ENCODE data around the gene C21orf58.
"Not testable (repeated sequence)": the region's sequence is repeated elsewhere in the genome, so short reads cannot be mapped to it uniquely, and the experiment has no call there.

DNA sequence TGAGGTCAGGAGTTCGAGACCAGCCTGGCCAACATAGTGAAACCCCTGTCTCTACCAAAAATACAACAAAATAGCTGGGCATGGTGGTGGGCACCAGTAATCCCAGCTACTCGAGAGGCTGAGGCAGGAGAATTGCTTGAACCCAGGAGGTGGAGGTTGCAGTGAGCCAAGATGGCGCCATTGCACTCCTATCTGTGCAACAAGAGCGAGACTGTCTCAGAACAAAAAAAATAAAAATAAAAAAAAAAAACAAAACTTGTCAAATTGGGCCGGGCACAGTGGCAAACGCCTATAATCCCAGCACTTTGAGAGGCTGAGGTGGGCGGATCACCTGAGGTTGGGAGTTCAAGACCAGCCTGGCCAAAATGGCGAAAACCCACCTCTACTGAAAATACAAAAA is 13.4 kb downstream of the C21orf58 start:
- TF ChIP-seq AFF4 (CRISPR knock-in tag; IDR thresholded peaks at IDR 0.05; ENCODE audit: borderline replicate concordance); MAX (CRISPR knock-in tag; IDR thresholded peaks at IDR 0.05); MLX (CRISPR knock-in tag; IDR thresholded peaks at IDR 0.05); TP53 (CRISPR knock-in tag; IDR thresholded peaks at IDR 0.05); SP1 (CRISPR knock-in tag; conservative IDR thresholded peaks at IDR 0.05); ATF3 (CRISPR knock-in tag; conservative IDR thresholded peaks at IDR 0.05); KAT7 (CRISPR knock-in tag; IDR thresholded peaks at IDR 0.05; ENCODE audit: borderline replicate concordance); SOX15 (CRISPR knock-in tag; IDR thresholded peaks at IDR 0.05); E2F5 (CRISPR knock-in tag; IDR thresholded peaks at IDR 0.05); NR2C2 (CRISPR knock-in tag; IDR thresholded peaks at IDR 0.05): not testable (repeated sequence)
- TF ChIP-seq, protein P1, sequence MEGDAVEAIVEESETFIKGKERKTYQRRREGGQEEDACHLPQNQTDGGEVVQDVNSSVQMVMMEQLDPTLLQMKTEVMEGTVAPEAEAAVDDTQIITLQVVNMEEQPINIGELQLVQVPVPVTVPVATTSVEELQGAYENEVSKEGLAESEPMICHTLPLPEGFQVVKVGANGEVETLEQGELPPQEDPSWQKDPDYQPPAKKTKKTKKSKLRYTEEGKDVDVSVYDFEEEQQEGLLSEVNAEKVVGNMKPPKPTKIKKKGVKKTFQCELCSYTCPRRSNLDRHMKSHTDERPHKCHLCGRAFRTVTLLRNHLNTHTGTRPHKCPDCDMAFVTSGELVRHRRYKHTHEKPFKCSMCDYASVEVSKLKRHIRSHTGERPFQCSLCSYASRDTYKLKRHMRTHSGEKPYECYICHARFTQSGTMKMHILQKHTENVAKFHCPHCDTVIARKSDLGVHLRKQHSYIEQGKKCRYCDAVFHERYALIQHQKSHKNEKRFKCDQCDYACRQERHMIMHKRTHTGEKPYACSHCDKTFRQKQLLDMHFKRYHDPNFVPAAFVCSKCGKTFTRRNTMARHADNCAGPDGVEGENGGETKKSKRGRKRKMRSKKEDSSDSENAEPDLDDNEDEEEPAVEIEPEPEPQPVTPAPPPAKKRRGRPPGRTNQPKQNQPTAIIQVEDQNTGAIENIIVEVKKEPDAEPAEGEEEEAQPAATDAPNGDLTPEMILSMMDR (IDR thresholded peaks at IDR 0.05) = not testable (repeated sequence)
